GM23338 (cell line): ENCODE data around the gene LBHD1. TPM values are rescaled to one million over a fixed set of nuclear protein-coding genes. Genes with fewer than 3 reads are reported as not detected.
A peak's percentile ranks its signal among the peaks of the same experiment; 100 is the strongest.

ENCODE experiments used
- ATAC-seq: fragments of 200-7000 bp; cut with Tn5 transposase; 3 replicates; pipeline ENCODE4 v1.9.1; 2020
- DNase-seq: peaks from one replicate; pipeline ENCODE4 v3.0.0-alpha.2; 2015; ENCODE audit warnings: low spot score
- H2AFZ ChIP-seq: fragments of 200-600 bp; sonication (generic); 2 replicates; pipeline ENCODE4 v1.8.0; 2016; ENCODE audit warnings: antibody characterized with exemption, mild to moderate bottlenecking, moderate library complexity
- H3F3A ChIP-seq: fragments of 200-600 bp; sonication (generic); replicated peaks from 2 replicates; pipeline ENCODE4 v1.8.0; 2017; ENCODE audit warnings: antibody characterized with exemption, mixed run types, low read depth
- H3K27ac ChIP-seq: fragments of 200-600 bp; sonication (generic); 2 replicates; pipeline ENCODE4 v1.6.1; 2016; ENCODE audit warnings: low read depth
- H3K27me3 ChIP-seq: fragments of 200-600 bp; sonication (generic); 2 replicates; pipeline ENCODE4 v1.8.0; 2016; ENCODE audit warnings: mild to moderate bottlenecking, mixed run types, moderate library complexity; ENCODE audit not compliant: insufficient read depth
- H3K36me3 ChIP-seq: fragments of 200-600 bp; sonication (generic); 2 replicates; pipeline ENCODE4 v1.8.0; 2016; ENCODE audit warnings: mild to moderate bottlenecking; ENCODE audit not compliant: insufficient read depth
- H3K4me1 ChIP-seq: fragments of 200-600 bp; sonication (generic); 2 replicates; pipeline ENCODE4 v1.8.0; 2016; ENCODE audit warnings: mild to moderate bottlenecking, moderate library complexity; ENCODE audit not compliant: insufficient read depth
- H3K4me2 ChIP-seq: fragments of 200-600 bp; sonication (generic); 2 replicates; pipeline ENCODE4 v1.7.1; 2017; ENCODE audit warnings: mixed run types
- H3K4me3 ChIP-seq: fragments of 200-600 bp; sonication (generic); 2 replicates; pipeline ENCODE4 v1.6.1; 2016; ENCODE audit warnings: mixed run types
- H3K79me2 ChIP-seq: fragments of 200-600 bp; sonication (generic); replicated peaks from 2 replicates; pipeline ENCODE4 v1.8.0; 2017; ENCODE audit warnings: mild to moderate bottlenecking; ENCODE audit not compliant: insufficient read depth
- H3K9me2 ChIP-seq: fragments of 200-600 bp; sonication (generic); 2 replicates; pipeline ENCODE4 v1.8.0; 2017; ENCODE audit not compliant: insufficient read depth
- H4K20me1 ChIP-seq: fragments of 200-600 bp; sonication (generic); replicated peaks from 2 replicates; pipeline ENCODE4 v1.8.0; 2017; ENCODE audit warnings: mild to moderate bottlenecking; ENCODE audit not compliant: insufficient read depth
- H3K27ac Mint-ChIP-seq: 2 replicates; pipeline ENCODE4 v1.8.0; 2020; ENCODE audit warnings: inconsistent platforms, mild to moderate bottlenecking, moderate library complexity, mixed read lengths
- H3K27me3 Mint-ChIP-seq: 3 replicates; pipeline ENCODE4 v1.8.0; 2022; ENCODE audit warnings: low read depth, mild to moderate bottlenecking, moderate library complexity, mixed read lengths, inconsistent platforms; ENCODE audit not compliant: insufficient read depth, poor library complexity
- H3K36me3 Mint-ChIP-seq: 3 replicates; pipeline ENCODE4 v1.8.0; 2021; ENCODE audit warnings: low read depth, mild to moderate bottlenecking, inconsistent platforms, moderate library complexity, mixed read lengths
- H3K4me1 Mint-ChIP-seq: 3 replicates; pipeline ENCODE4 v1.8.0; 2020; ENCODE audit warnings: mild to moderate bottlenecking, inconsistent platforms, mixed read lengths
- H3K4me3 Mint-ChIP-seq: 3 replicates; pipeline ENCODE4 v1.8.0; 2021; ENCODE audit warnings: moderate library complexity, mild to moderate bottlenecking, inconsistent platforms, mixed read lengths
- H3K9me3 Mint-ChIP-seq: 3 replicates; pipeline ENCODE4 v1.8.0; 2020; ENCODE audit warnings: moderate library complexity, mild to moderate bottlenecking, inconsistent platforms, mixed read lengths
- CREB1 ChIP-seq: fragments of 250-450 bp; sonication (Bioruptor Pico); IDR thresholded peaks from 2 replicates; pipeline ENCODE4 v1.5.0; 2020; ENCODE audit warnings: low read depth, mild to moderate bottlenecking, moderate library complexity
- CTCF ChIP-seq, 2 experiments: fragments of 200-600 bp in 1 of 2; sonication (generic) in 1 of 2; conservative IDR thresholded peaks; 2 replicates each; pipeline versions ENCODE4 v1.5.1 to v1.6.1; 2016 to 2017; ENCODE audit warnings: antibody characterized with exemption in 2 of 2, low read depth in 2 of 2, mild to moderate bottlenecking in 2 of 2, moderate library complexity in 1 of 2
- ETS1 ChIP-seq: IDR thresholded peaks from 2 replicates; pipeline ENCODE4 v1.6.1; 2016; ENCODE audit warnings: antibody characterized with exemption
- EZH2 ChIP-seq: fragments of 200-600 bp; sonication (generic); IDR thresholded peaks from one replicate; pipeline ENCODE4 v1.8.0; 2017; ENCODE audit warnings: antibody characterized with exemption, mild to moderate bottlenecking, low read depth; ENCODE audit not compliant: unreplicated experiment
- EZH2phosphoT487 ChIP-seq: fragments of 200-600 bp; sonication (generic); IDR thresholded peaks from one replicate; pipeline ENCODE4 v1.8.1; 2018; ENCODE audit warnings: antibody characterized with exemption; ENCODE audit not compliant: unreplicated experiment
- JUNB ChIP-seq: IDR thresholded peaks from one replicate; pipeline ENCODE4 v1.6.1; 2016; ENCODE audit warnings: antibody characterized with exemption; ENCODE audit not compliant: unreplicated experiment
- NANOG ChIP-seq: IDR thresholded peaks from 2 replicates; pipeline ENCODE4 v1.6.1; 2016; ENCODE audit warnings: antibody characterized with exemption, borderline replicate concordance
- POLR2AphosphoS5 ChIP-seq: IDR thresholded peaks from 2 replicates; pipeline ENCODE4 v1.6.1; 2016; ENCODE audit warnings: antibody characterized with exemption, low read depth
- REST ChIP-seq: IDR thresholded peaks from one replicate; pipeline ENCODE4 v1.6.1; 2018; ENCODE audit warnings: antibody characterized with exemption; ENCODE audit not compliant: unreplicated experiment
- STAT1 ChIP-seq: IDR thresholded peaks from one replicate; pipeline ENCODE4 v1.6.1; 2016; ENCODE audit warnings: antibody characterized with exemption; ENCODE audit not compliant: unreplicated experiment
- ZNF114 ChIP-seq: fragments of 250-450 bp; sonication (Bioruptor Pico); IDR thresholded peaks from 2 replicates; pipeline ENCODE4 v1.5.0; 2020; ENCODE audit warnings: mild to moderate bottlenecking, moderate library complexity
- ZNF331 ChIP-seq: fragments of 250-450 bp; sonication (Bioruptor Pico); IDR thresholded peaks from 2 replicates; pipeline ENCODE4 v1.5.0; 2020; ENCODE audit warnings: low read depth, mild to moderate bottlenecking, moderate library complexity
- ZNF462 ChIP-seq: fragments of 250-450 bp; sonication (Bioruptor Pico); IDR thresholded peaks from 2 replicates; pipeline ENCODE4 v1.5.0; 2020; ENCODE audit warnings: mild to moderate bottlenecking, moderate library complexity
- polyA plus RNA-seq: library from polyadenylated mRNA; unstranded; fragments of >200 nt; fragmentation: Nextera tagmentation; extraction: Ambion mirVana; gene quantifications from 2 replicates; pipeline ENCODE4 v1.2.1, GENCODE V29; 2016
- total RNA-seq: library from RNA; depleted of rRNA; stranded (reverse); fragments of >200 nt; shearing (Covaris generic); gene quantifications from 2 replicates; pipeline ENCODE4 v1.2.3, GENCODE V29; 2014

LBHD1 gene
- total and polyA plus RNA-seq, 2 experiments from 2014 or later = 2.8 to 2.9 TPM

GRCh38 chr11:62664405-62665074 is 7.5 kb downstream of the LBHD1 start:
- Histone ChIP-seq H3K4me2 (peak overlapping the region; percentile 97), H2AFZ (peak overlapping the region; percentile 93)
- no peaks in the 10 kb centered on the region; the same call in 2 of the 3 replicates for H3K9me3 Mint-ChIP-seq

More at GRCh38 chr11:62664405-62665074, 7.5 kb downstream of the LBHD1 start:
- H3K27ac ChIP-seq = peak overlapping the region; percentile 98
- H3K79me2 ChIP-seq = peaks cover 51% of the 10 kb centered on the region
- peaks cover 20% of the 10 kb centered on the region for H3K36me3 ChIP-seq
- peak overlapping the region; percentile 98 for H3K4me3 Mint-ChIP-seq
- no peaks in the 10 kb centered on the region for H3K9me2 ChIP-seq
- H3F3A ChIP-seq = peaks cover 59% of the 10 kb centered on the region
- DNase-seq (peak; percentile 88), ATAC-seq (peak; percentile 66)
- peaks cover 20% of the 10 kb centered on the region for H3K4me1 ChIP-seq
- peaks cover 15% of the 10 kb centered on the region for H4K20me1 ChIP-seq
- H3K27me3 Mint-ChIP-seq = peaks cover 13% of the 10 kb centered on the region
- H3K36me3 Mint-ChIP-seq = peaks cover 56% of the 10 kb centered on the region
- no peak for TF ChIP-seq NANOG
- TF ChIP-seq ZNF331 = no peak
- TF ChIP-seq REST = no peak
- no peak for TF ChIP-seq EZH2phosphoT487
- TF ChIP-seq CTCF (conservative IDR thresholded peaks at IDR 0.05; ENCODE audit: low read depth in 2 of 2) = no peak
- TF ChIP-seq CREB1 (CRISPR knock-in tag) = no peak
- TF ChIP-seq JUNB = no peak
- no peak for TF ChIP-seq STAT1
- TF ChIP-seq ZNF462 (CRISPR knock-in tag) = no peak
- no peak for TF ChIP-seq EZH2
- no peak for TF ChIP-seq POLR2AphosphoS5
- no peak for TF ChIP-seq ZNF114 (CRISPR knock-in tag)
- TF ChIP-seq ETS1 = no peak; the same call in 1 of the 2 replicates
- peaks cover 17% of the 10 kb centered on the region for H3K4me1 Mint-ChIP-seq
- H3K4me3 ChIP-seq = peak overlapping the region; percentile 99
- peak overlapping the region; percentile 98 for H3K27ac Mint-ChIP-seq
- no peaks in the 10 kb centered on the region for H3K27me3 ChIP-seq
